OCI-LY1 (cell line): ENCODE data around the gene TMED8.

Experiments used
- H2AFZ ChIP-seq: fragments of 200-600 bp; sonication (generic), shearing (Covaris generic); 2 replicates; pipeline ENCODE4 v1.6.0; 2014; ENCODE audit warnings: antibody characterized with exemption, mild to moderate bottlenecking, low read length
- H3F3A ChIP-seq: fragments of 200-600 bp; sonication (generic), shearing (Covaris generic); 2 replicates; pipeline ENCODE4 v1.6.0; 2014; ENCODE audit warnings: mild to moderate bottlenecking, antibody characterized with exemption, low read length, moderate library complexity; ENCODE audit not compliant: insufficient read depth
- H3K27ac ChIP-seq: fragments of 200-600 bp; sonication (generic); 2 replicates; pipeline ENCODE4 v1.5.1; 2014; ENCODE audit warnings: low read length, mixed run types, mild to moderate bottlenecking, low read depth; ENCODE audit not compliant: poor library complexity, severe bottlenecking
- H3K27me3 ChIP-seq: fragments of 200-600 bp; sonication (generic); 2 replicates; pipeline ENCODE4 v1.6.0; 2014; ENCODE audit warnings: antibody characterized with exemption, mild to moderate bottlenecking, low read length, moderate library complexity; ENCODE audit not compliant: insufficient read depth
- H3K36me3 ChIP-seq: fragments of 200-600 bp; sonication (generic); 2 replicates; pipeline ENCODE4 v1.6.1; 2014; ENCODE audit warnings: mild to moderate bottlenecking, antibody characterized with exemption, low read length, moderate library complexity, mixed read lengths; ENCODE audit not compliant: insufficient read depth
- H3K4me1 ChIP-seq: fragments of 200-600 bp; sonication (generic); 2 replicates; pipeline ENCODE4 v1.5.1; 2014; ENCODE audit warnings: mild to moderate bottlenecking, low read length, moderate library complexity; ENCODE audit not compliant: insufficient read depth, severe bottlenecking
- H3K4me2 ChIP-seq: fragments of 200-600 bp; sonication (generic), shearing (Covaris generic); 2 replicates; pipeline ENCODE4 v1.6.1; 2014; ENCODE audit warnings: low read length
- H3K4me3 ChIP-seq: fragments of 200-600 bp; sonication (generic); 2 replicates; pipeline ENCODE4 v1.5.1; 2014; ENCODE audit warnings: low read length, low read depth, mild to moderate bottlenecking, mixed read lengths; ENCODE audit not compliant: poor library complexity, severe bottlenecking
- H3K79me2 ChIP-seq: fragments of 200-600 bp; shearing (Covaris generic); 2 replicates; pipeline ENCODE4 v1.6.1; 2016; ENCODE audit warnings: mixed run types, low read length, mixed read lengths; ENCODE audit not compliant: insufficient read depth
- H3K9ac ChIP-seq: fragments of 200-600 bp; sonication (generic), shearing (Covaris generic); 2 replicates; pipeline ENCODE4 v1.6.1; 2014; ENCODE audit warnings: mild to moderate bottlenecking, low read length, mixed read lengths
- H3K9me2 ChIP-seq: fragments of 200-600 bp; sonication (generic), shearing (Covaris generic); 2 replicates; pipeline ENCODE4 v1.6.1; 2014; ENCODE audit warnings: low read depth, mild to moderate bottlenecking, low read length, mixed read lengths
- H3K9me3 ChIP-seq: fragments of 200-600 bp; shearing (Covaris generic); 2 replicates; pipeline ENCODE4 v1.6.1; 2014; ENCODE audit warnings: low read length, mixed read lengths
- H4K20me1 ChIP-seq: fragments of 200-600 bp; sonication (generic), shearing (Covaris generic); 2 replicates; pipeline ENCODE4 v1.6.0; 2016; ENCODE audit warnings: mild to moderate bottlenecking, low read length; ENCODE audit not compliant: insufficient read depth
- EZH2 ChIP-seq: fragments of 200-600 bp; sonication (generic), shearing (Covaris generic); IDR thresholded peaks from 2 replicates; pipeline ENCODE4 v1.8.0; 2017; ENCODE audit warnings: borderline replicate concordance, mixed run types, mild to moderate bottlenecking, antibody characterized with exemption, low read length, moderate library complexity, mixed read lengths
- TF ChIP-seq, protein P1 (sequence below): fragments of 200-600 bp; sonication (generic), shearing (Covaris generic); IDR thresholded peaks from 2 replicates; pipeline ENCODE4 v1.5.1; 2017; ENCODE audit warnings: mild to moderate bottlenecking, antibody characterized with exemption, low read length, moderate library complexity, mixed read lengths

Gene TMED8

GRCh38 chr14:77342726-77343397, 34.0 kb downstream of the TMED8 start:
- H3K27me3 ChIP-seq, result no peaks in the 10 kb centered on the region
- H3K4me3 ChIP-seq, result no peak overlapping the region
- H3K27ac ChIP-seq, result no peak overlapping the region
- no peaks in the 10 kb centered on the region for H3K79me2 ChIP-seq
- H4K20me1 ChIP-seq, result no peaks in the 10 kb centered on the region
- no peak overlapping the region for H2AFZ ChIP-seq
- H3K4me2 ChIP-seq, result no peak overlapping the region
- peaks cover 85% of the 10 kb centered on the region for H3K36me3 ChIP-seq
- TF ChIP-seq, protein P1, sequence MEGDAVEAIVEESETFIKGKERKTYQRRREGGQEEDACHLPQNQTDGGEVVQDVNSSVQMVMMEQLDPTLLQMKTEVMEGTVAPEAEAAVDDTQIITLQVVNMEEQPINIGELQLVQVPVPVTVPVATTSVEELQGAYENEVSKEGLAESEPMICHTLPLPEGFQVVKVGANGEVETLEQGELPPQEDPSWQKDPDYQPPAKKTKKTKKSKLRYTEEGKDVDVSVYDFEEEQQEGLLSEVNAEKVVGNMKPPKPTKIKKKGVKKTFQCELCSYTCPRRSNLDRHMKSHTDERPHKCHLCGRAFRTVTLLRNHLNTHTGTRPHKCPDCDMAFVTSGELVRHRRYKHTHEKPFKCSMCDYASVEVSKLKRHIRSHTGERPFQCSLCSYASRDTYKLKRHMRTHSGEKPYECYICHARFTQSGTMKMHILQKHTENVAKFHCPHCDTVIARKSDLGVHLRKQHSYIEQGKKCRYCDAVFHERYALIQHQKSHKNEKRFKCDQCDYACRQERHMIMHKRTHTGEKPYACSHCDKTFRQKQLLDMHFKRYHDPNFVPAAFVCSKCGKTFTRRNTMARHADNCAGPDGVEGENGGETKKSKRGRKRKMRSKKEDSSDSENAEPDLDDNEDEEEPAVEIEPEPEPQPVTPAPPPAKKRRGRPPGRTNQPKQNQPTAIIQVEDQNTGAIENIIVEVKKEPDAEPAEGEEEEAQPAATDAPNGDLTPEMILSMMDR, result no peak
- TF ChIP-seq EZH2, result no peak
- no peaks in the 10 kb centered on the region for H3K9me3 ChIP-seq
- H3K4me1 ChIP-seq, result peaks cover 5% of the 10 kb centered on the region
- H3K9ac ChIP-seq, result no peak overlapping the region
- no peaks in the 10 kb centered on the region for H3F3A ChIP-seq
- no peaks in the 10 kb centered on the region for H3K9me2 ChIP-seq

DNA sequence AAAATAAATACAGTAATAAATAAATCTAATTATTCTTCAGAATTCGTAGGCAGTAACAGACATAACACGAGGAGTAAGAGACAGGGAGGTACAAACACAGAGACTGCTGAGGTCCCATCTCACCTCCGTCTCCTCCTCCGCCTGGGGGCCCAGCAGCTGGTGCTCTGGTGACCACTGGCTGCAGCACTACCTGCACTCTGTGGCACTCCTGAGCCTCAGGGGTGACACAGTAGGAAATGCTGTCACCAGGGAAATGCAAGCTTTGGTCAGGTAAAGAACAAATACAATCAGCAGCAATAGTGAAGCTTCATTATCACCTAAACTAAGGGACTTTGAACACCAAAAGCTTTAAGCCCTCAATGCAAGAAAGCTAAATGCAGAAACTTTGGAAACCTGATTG, 36.5 kb downstream of the TMED8 start:
- H3K9me3 ChIP-seq, result no peaks in the 10 kb centered on the region
- no peaks in the 10 kb centered on the region for H4K20me1 ChIP-seq
- no peaks in the 10 kb centered on the region for H3K9me2 ChIP-seq
- no peaks in the 10 kb centered on the region for H3K4me1 ChIP-seq
- H3K4me2 ChIP-seq, result no peak overlapping the region
- H3K9ac ChIP-seq, result no peak overlapping the region
- H3K27ac ChIP-seq, result no peak overlapping the region
- TF ChIP-seq, protein P1, result no peak
- TF ChIP-seq EZH2, result no peak
- H3K79me2 ChIP-seq, result no peaks in the 10 kb centered on the region
- no peaks in the 10 kb centered on the region for H3K27me3 ChIP-seq
- H3K4me3 ChIP-seq, result no peak overlapping the region
- peaks cover 83% of the 10 kb centered on the region for H3K36me3 ChIP-seq
- no peaks in the 10 kb centered on the region for H3F3A ChIP-seq
- no peak overlapping the region for H2AFZ ChIP-seq

DNA sequence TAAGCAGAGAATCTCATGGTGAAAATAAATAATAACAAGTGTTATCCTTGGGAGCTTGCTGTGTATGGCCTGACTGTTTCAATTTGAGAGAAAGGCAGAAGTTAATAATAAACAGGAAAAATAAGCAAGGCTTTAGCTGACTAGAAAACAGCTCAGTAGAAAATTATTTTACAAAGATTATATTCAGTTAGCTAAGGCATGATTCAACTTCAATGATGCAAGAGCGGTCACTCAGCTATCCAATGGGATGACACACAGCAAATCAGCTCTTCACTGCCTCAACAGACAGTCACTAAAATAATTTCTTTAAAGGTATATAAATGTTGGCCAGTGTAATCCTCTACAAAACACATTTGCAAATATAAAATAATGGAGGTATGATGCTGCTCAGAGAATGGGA, 37.5 kb downstream of the TMED8 start:
- TF ChIP-seq, protein P1, result no peak
- TF ChIP-seq EZH2, result no peak
- Histone ChIP-seq H3K9me3 (no peaks in the 10 kb centered on the region), H3K4me1 (no peaks in the 10 kb centered on the region), H3K9me2 (no peaks in the 10 kb centered on the region), H3K27ac (no peak overlapping the region), H3K4me2 (no peak overlapping the region), H3K9ac (no peak overlapping the region), H3K36me3 (peaks cover 77% of the 10 kb centered on the region), H3K4me3 (no peak overlapping the region), H3K27me3 (no peaks in the 10 kb centered on the region), H3K79me2 (no peaks in the 10 kb centered on the region), H4K20me1 (no peaks in the 10 kb centered on the region), H3F3A (no peaks in the 10 kb centered on the region), H2AFZ (no peak overlapping the region)
